Vagina (tissue), 2 donors: ENCODE results near the gene DACT2. TPM values are rescaled to one million over a fixed set of nuclear protein-coding genes. Genes with fewer than 3 reads are reported as not detected.
"Not testable (repeated sequence)": the region's sequence is repeated elsewhere in the genome, so short reads cannot be mapped to it uniquely, and the experiment has no call there.

ENCODE experiments used
- DNase-seq, 2 donors: peaks; one replicate each; pipeline ENCODE4 v3.0.0-alpha.2; 2017; ENCODE audit errors: extremely low spot score in 2 of 2
- H3K27ac ChIP-seq: fragments of 200-600 bp; sonication (generic); one replicate; pipeline ENCODE4 v1.5.1; 2019
- H3K27me3 ChIP-seq: fragments of 200-600 bp; sonication (generic); one replicate; pipeline ENCODE4 v1.5.1; 2019
- H3K36me3 ChIP-seq, 2 donors: fragments of 200-600 bp; sonication (generic); one replicate each; pipeline ENCODE4 v1.5.1; 2017 to 2019
- H3K4me1 ChIP-seq: fragments of 200-600 bp; sonication (generic); one replicate; pipeline ENCODE4 v1.5.1; 2019
- H3K4me3 ChIP-seq, 2 donors: fragments of 200-600 bp; sonication (generic); 1 replicate in 1 of 2; 2 replicates in 1 of 2; pipeline ENCODE4 v1.5.1; 2016 to 2019
- H3K9me3 ChIP-seq: fragments of 200-600 bp; sonication (generic); one replicate; pipeline ENCODE4 v1.5.1; 2019
- POLR2A ChIP-seq, 2 donors: fragments of 450-650 bp; IDR thresholded peaks; one replicate each; pipeline ENCODE4 v1.6.1; 2017; ENCODE audit warnings: antibody characterized with exemption in 2 of 2, mild to moderate bottlenecking in 2 of 2, moderate library complexity in 2 of 2
- POLR2AphosphoS5 ChIP-seq, 2 donors: sonication (generic); formaldehyde crosslinking; IDR thresholded peaks; one replicate each; pipeline ENCODE4 v1.9.0; 2017; ENCODE audit warnings: antibody characterized with exemption in 2 of 2, mild to moderate bottlenecking in 2 of 2, low read depth in 1 of 2; ENCODE audit not compliant: insufficient read depth in 1 of 2
- intact Hi-C: fragments of 100-400 bp; cut with DNase I; formaldehyde crosslinking; loops from one replicate; pipeline ENCODE4 v1.15.1; 2023
- total RNA-seq: library from RNA; depleted of rRNA; stranded (reverse); fragments of >200 nt; gene quantifications from one replicate; pipeline ENCODE4 v1.2.3, GENCODE V29; 2016
- TF ChIP-seq, protein P1 (sequence below), 3 experiments: fragments of 450-650 bp in 2 of 3; fragments of 200-600 bp in 1 of 3; sonication (generic) in 1 of 3; IDR thresholded peaks; one replicate each; pipeline ENCODE4 v1.5.1; 2017 to 2019; ENCODE audit warnings: antibody characterized with exemption in 3 of 3, mild to moderate bottlenecking in 2 of 3, moderate library complexity in 2 of 3

Gene DACT2
- total RNA-seq, 1 donor from 2014 or later: 1.5 TPM

DNA sequence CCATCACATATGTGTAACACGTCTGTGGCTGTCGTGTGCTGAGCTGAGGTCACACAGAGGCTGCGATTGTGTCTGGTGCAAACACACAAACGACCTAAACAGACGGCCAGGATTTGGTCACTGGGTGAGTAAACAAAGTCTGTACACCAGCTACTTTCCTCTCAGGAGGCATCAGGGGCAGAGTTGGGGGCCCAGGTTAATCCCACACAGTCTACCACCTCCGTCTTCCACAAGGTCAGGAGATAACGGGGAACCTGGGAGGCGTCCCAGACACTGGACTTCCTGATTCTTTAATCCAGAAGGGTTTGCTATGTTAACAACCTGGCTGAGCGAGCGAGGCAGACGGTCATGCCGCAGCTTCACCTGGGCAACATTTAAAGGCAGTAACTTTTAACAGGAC lies 1.5 kb downstream of the DACT2 start:
- no peaks in the 10 kb centered on the region for H3K9me3 ChIP-seq
- H3K27me3 ChIP-seq: no peaks in the 10 kb centered on the region
- peaks cover 19% of the 10 kb centered on the region for H3K4me1 ChIP-seq
- H3K4me3 ChIP-seq: no peak overlapping the region
- H3K36me3 ChIP-seq: no peaks in the 10 kb centered on the region
- TF ChIP-seq POLR2AphosphoS5 (IDR thresholded peaks at IDR 0.05; ENCODE audit: insufficient read depth in 1 of 2, low read depth in 1 of 2) (no peak), POLR2A (IDR thresholded peaks at IDR 0.05) (no peak)
- TF ChIP-seq, protein P1, sequence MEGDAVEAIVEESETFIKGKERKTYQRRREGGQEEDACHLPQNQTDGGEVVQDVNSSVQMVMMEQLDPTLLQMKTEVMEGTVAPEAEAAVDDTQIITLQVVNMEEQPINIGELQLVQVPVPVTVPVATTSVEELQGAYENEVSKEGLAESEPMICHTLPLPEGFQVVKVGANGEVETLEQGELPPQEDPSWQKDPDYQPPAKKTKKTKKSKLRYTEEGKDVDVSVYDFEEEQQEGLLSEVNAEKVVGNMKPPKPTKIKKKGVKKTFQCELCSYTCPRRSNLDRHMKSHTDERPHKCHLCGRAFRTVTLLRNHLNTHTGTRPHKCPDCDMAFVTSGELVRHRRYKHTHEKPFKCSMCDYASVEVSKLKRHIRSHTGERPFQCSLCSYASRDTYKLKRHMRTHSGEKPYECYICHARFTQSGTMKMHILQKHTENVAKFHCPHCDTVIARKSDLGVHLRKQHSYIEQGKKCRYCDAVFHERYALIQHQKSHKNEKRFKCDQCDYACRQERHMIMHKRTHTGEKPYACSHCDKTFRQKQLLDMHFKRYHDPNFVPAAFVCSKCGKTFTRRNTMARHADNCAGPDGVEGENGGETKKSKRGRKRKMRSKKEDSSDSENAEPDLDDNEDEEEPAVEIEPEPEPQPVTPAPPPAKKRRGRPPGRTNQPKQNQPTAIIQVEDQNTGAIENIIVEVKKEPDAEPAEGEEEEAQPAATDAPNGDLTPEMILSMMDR (IDR thresholded peaks at IDR 0.05): no peak
- intact Hi-C loops: no loop called here
- no peak for DNase-seq
- no peak overlapping the region for H3K27ac ChIP-seq

DNA sequence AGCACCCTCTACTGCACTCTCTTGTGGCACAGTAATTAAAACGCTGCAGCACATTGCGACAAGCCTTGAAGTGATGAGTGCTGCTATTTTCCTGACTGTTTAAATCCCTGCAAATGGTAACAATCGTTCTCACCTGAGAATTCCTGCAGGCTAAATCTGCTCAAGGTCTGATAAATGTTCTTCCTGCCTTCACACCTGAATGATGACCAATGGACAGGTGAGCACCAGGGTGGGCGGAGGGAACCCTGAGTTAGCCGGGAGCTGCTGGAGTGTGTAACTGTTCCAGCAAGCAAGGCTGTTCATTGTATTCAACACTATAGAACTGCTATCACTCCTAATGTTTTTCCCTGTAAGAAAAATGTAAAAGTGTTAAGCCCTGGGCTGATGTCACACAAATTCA lies 4.0 kb downstream of the DACT2 start:
- H3K4me1 ChIP-seq: peaks cover 22% of the 10 kb centered on the region
- H3K27me3 ChIP-seq: no peaks in the 10 kb centered on the region
- no peak overlapping the region for H3K4me3 ChIP-seq
- intact Hi-C loops: no loop called here
- TF ChIP-seq POLR2A (IDR thresholded peaks at IDR 0.05) (no peak), POLR2AphosphoS5 (IDR thresholded peaks at IDR 0.05; ENCODE audit: insufficient read depth in 1 of 2, low read depth in 1 of 2) (no peak)
- TF ChIP-seq, protein P1 (IDR thresholded peaks at IDR 0.05): no peak
- no peak overlapping the region for H3K27ac ChIP-seq
- DNase-seq: no peak
- H3K36me3 ChIP-seq: no peaks in the 10 kb centered on the region
- no peaks in the 10 kb centered on the region for H3K9me3 ChIP-seq

DNA sequence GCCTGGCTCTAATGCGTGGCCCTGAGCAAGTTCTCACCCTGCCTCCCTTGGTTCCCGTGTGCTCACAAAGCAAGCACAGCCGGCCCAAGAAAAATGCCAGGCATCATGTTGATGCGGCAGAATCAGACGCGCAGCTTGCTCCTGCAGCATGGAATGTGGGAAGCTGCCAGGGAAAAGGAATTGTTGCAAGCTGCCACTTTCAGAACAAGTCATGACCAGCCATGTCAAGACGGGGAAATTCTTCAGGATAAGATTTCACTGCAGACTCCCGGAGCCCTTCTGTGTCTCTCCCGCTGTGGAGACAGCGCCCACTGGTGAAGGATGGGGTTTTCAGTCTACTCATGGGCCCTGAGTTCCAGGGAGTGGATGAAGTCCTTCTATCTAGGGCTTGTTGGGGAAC lies 4.6 kb downstream of the DACT2 start:
- H3K36me3 ChIP-seq: no peaks in the 10 kb centered on the region
- no peak for DNase-seq
- peaks cover 22% of the 10 kb centered on the region for H3K4me1 ChIP-seq
- no peaks in the 10 kb centered on the region for H3K9me3 ChIP-seq
- H3K27ac ChIP-seq: no peak overlapping the region
- no peaks in the 10 kb centered on the region for H3K27me3 ChIP-seq
- H3K4me3 ChIP-seq: no peak overlapping the region
- intact Hi-C loops: no loop called here
- TF ChIP-seq POLR2AphosphoS5 (IDR thresholded peaks at IDR 0.05; ENCODE audit: insufficient read depth in 1 of 2, low read depth in 1 of 2): no peak
- no peak for TF ChIP-seq POLR2A (IDR thresholded peaks at IDR 0.05)
- TF ChIP-seq, protein P1 (IDR thresholded peaks at IDR 0.05): no peak

DNA sequence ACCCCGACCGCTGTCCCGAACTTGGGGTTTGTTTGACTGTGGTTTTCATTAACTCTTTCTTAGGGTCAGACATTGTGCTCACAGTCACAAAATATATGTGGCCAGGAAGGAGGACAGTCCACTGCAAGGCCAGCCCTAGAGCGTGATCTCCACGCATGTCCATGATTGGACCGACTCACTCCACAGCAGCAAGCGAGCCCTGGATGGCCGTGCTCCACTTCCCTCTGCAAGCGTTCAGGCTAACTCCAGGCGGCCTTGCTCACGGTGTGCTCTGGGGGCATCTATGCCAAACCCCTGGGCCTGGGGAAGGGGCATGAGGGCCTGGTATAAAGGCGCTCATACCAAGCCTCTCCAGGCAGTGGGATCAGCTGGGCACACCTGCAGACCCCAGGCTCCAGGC lies 5.6 kb downstream of the DACT2 start:
- TF ChIP-seq, protein P1 (IDR thresholded peaks at IDR 0.05): no peak
- TF ChIP-seq POLR2AphosphoS5 (IDR thresholded peaks at IDR 0.05; ENCODE audit: insufficient read depth in 1 of 2, low read depth in 1 of 2): no peak
- no peak for TF ChIP-seq POLR2A (IDR thresholded peaks at IDR 0.05)
- H3K4me1 ChIP-seq: peaks cover 16% of the 10 kb centered on the region
- H3K9me3 ChIP-seq: no peaks in the 10 kb centered on the region
- DNase-seq: no peak
- H3K4me3 ChIP-seq: no peak overlapping the region
- no peak overlapping the region for H3K27ac ChIP-seq
- intact Hi-C loops: no loop called here
- no peaks in the 10 kb centered on the region for H3K36me3 ChIP-seq
- H3K27me3 ChIP-seq: no peaks in the 10 kb centered on the region

DNA sequence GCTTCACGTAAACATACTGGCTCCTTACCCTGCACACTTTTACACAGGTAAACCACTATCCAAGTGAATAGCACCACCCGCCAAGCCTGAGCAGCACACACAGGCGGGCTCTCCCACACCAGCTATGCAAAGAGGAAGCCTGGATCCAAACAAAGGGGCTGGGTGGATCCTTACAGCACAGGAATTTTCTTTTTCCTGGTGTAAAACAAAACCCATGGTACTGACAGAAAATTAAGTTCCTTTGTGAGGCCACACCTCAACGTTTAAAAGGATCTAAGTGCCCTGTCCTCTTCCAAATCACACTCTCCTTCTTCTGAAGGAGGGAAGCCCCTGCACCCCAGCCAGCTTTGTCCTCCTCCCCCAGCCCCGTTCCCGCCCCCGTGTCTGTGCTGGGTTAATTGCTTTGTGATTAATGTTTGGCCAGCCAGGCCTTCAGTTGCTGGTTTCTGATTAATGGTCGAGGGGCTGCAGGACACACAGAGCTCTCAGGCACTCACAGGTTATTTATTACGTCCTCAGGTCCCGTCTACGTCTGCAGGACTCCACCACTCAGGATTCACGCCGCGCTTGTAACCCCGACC lies 6.1 kb downstream of the DACT2 start:
- no peak for DNase-seq
- no peaks in the 10 kb centered on the region for H3K36me3 ChIP-seq
- H3K9me3 ChIP-seq: no peaks in the 10 kb centered on the region
- intact Hi-C loops: no loop called here
- TF ChIP-seq POLR2AphosphoS5 (IDR thresholded peaks at IDR 0.05; ENCODE audit: insufficient read depth in 1 of 2, low read depth in 1 of 2) (no peak), POLR2A (IDR thresholded peaks at IDR 0.05) (no peak)
- TF ChIP-seq, protein P1 (IDR thresholded peaks at IDR 0.05): no peak
- no peak overlapping the region for H3K4me3 ChIP-seq
- H3K27me3 ChIP-seq: no peaks in the 10 kb centered on the region
- peaks cover 16% of the 10 kb centered on the region for H3K4me1 ChIP-seq
- no peak overlapping the region for H3K27ac ChIP-seq

DNA sequence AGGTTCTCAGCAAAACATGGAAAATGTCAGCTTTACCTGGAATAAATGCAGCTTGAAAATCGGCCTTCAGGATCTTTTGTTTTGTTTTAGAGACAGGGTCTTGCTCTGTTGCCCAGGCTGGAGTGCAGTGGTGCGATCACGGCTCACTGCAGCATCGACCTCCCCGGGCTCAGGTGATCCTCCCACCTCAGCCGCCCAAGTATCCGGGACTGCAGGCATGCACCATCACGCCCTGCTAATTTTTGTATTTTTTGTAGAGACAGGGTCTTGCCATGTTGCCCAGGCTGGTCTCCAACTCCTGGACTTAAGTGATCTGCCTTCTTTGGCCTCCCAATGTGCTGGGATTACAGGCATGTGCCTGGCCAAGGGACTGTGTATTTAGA lies 7.5 kb downstream of the DACT2 start:
- intact Hi-C loops, H3K9me3 ChIP-seq, H3K4me3 ChIP-seq, H3K27ac ChIP-seq, H3K27me3 ChIP-seq, H3K36me3 ChIP-seq, DNase-seq: not testable (repeated sequence)
- H3K4me1 ChIP-seq: peaks cover 16% of the 10 kb centered on the region
